ENCODE measurements around the gene PAPPA2.

DNA sequence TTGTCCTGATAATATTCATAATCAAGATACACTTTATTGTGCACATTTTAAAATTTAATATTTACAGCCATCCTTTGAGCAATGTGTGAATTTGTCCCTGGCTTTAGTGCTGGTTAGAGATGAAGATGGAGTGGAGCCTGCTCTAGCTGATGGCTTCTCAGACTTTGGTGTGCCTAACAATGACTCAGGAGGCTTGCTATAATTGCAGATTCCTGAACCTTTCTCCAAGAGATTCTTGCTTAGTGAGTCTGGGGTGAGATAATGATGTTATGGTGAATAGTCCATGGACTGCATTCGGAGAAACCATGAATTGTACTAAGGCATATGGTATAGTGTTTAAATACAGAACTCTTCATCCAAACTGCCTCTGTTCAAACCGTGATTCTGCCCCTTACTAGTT lies 307.1 kb downstream of the PAPPA2 start:
- TF ChIP-seq, protein P1, sequence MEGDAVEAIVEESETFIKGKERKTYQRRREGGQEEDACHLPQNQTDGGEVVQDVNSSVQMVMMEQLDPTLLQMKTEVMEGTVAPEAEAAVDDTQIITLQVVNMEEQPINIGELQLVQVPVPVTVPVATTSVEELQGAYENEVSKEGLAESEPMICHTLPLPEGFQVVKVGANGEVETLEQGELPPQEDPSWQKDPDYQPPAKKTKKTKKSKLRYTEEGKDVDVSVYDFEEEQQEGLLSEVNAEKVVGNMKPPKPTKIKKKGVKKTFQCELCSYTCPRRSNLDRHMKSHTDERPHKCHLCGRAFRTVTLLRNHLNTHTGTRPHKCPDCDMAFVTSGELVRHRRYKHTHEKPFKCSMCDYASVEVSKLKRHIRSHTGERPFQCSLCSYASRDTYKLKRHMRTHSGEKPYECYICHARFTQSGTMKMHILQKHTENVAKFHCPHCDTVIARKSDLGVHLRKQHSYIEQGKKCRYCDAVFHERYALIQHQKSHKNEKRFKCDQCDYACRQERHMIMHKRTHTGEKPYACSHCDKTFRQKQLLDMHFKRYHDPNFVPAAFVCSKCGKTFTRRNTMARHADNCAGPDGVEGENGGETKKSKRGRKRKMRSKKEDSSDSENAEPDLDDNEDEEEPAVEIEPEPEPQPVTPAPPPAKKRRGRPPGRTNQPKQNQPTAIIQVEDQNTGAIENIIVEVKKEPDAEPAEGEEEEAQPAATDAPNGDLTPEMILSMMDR (IDR thresholded peaks at IDR 0.05) = no peak
- no peak for TF ChIP-seq EP300 (IDR thresholded peaks at IDR 0.05)
- no peak for TF ChIP-seq POLR2A (IDR thresholded peaks at IDR 0.05)
